SW 1271 (cell line): Measurements from ENCODE around the gene CD99L2.
"Not testable (repeated sequence)": the region's sequence is repeated elsewhere in the genome, so short reads cannot be mapped to it uniquely, and the experiment has no call there.

Experiments
- DNase-seq, 2 experiments: peaks; one replicate each; lab custom pipeline; 2025; lab: John Stamatoyannopoulos, UW

CD99L2 gene

GRCh38 chrX:150854856-150855255, 43.6 kb downstream of the CD99L2 start:
- no peak for DNase-seq

GRCh38 chrX:150849996-150850720, 48.3 kb downstream of the CD99L2 start:
- DNase-seq, result no peak

- no peak for DNase-seq
Observed at GRCh38 chrX:150849486-150849885, 49.0 kb downstream of the CD99L2 start.

- DNase-seq, result no peak
Observed at GRCh38 chrX:150848914-150849365, 49.5 kb downstream of the CD99L2 start.

- no peak for DNase-seq
Observed at GRCh38 chrX:150847088-150847487, 51.4 kb downstream of the CD99L2 start.

GRCh38 chrX:150846130-150846529, 52.3 kb downstream of the CD99L2 start:
- no peak for DNase-seq

- no peak for DNase-seq
Observed at GRCh38 chrX:150845091-150845490, 53.4 kb downstream of the CD99L2 start.

- DNase-seq, result no peak
Observed at GRCh38 chrX:150844016-150844415, 54.5 kb downstream of the CD99L2 start.

- DNase-seq, result no peak
Observed at GRCh38 chrX:150842198-150842685, 56.2 kb downstream of the CD99L2 start.

- no peak for DNase-seq
Observed at GRCh38 chrX:150841456-150842197, 56.8 kb downstream of the CD99L2 start.

- DNase-seq, result no peak
Observed at GRCh38 chrX:150837845-150838244, 60.6 kb downstream of the CD99L2 start.

- DNase-seq, result no peak
Observed at GRCh38 chrX:150834695-150835094, 63.8 kb downstream of the CD99L2 start.

GRCh38 chrX:150833454-150834056, 64.9 kb downstream of the CD99L2 start:
- DNase-seq, result no peak

GRCh38 chrX:150831863-150832262, 66.6 kb downstream of the CD99L2 start:
- no peak for DNase-seq

GRCh38 chrX:150828785-150829184, 69.7 kb downstream of the CD99L2 start:
- no peak for DNase-seq

- DNase-seq, result not testable (repeated sequence)
Observed at GRCh38 chrX:150824352-150824751, 74.1 kb downstream of the CD99L2 start.

GRCh38 chrX:150823826-150824225, 74.6 kb downstream of the CD99L2 start:
- not testable (repeated sequence) for DNase-seq

- no peak for DNase-seq
Observed at GRCh38 chrX:150821971-150822370, 76.5 kb downstream of the CD99L2 start.

GRCh38 chrX:150813922-150814321, 84.5 kb downstream of the CD99L2 start:
- DNase-seq, result no peak

- DNase-seq, result no peak
Observed at GRCh38 chrX:150806827-150807226, 91.6 kb downstream of the CD99L2 start.

- DNase-seq, result no peak
Observed at GRCh38 chrX:150805736-150806135, 92.7 kb downstream of the CD99L2 start.

- no peak for DNase-seq
Observed at GRCh38 chrX:150792949-150793527, 105.4 kb downstream of the CD99L2 start.
